GM18519 (cell line): ENCODE results near the gene SAT2.
"Not testable (repeated sequence)": the region's sequence is repeated elsewhere in the genome, so short reads cannot be mapped to it uniquely, and the experiment has no call there.

ENCODE experiments used
- ATAC-seq: cut with Tn5 transposase; IDR thresholded peaks from one replicate; pipeline ENCODE4 v1.9.1; 2021; ENCODE audit warnings: mild to moderate bottlenecking, moderate library complexity; ENCODE audit not compliant: unreplicated experiment, low FRiP score

SAT2 gene

DNA sequence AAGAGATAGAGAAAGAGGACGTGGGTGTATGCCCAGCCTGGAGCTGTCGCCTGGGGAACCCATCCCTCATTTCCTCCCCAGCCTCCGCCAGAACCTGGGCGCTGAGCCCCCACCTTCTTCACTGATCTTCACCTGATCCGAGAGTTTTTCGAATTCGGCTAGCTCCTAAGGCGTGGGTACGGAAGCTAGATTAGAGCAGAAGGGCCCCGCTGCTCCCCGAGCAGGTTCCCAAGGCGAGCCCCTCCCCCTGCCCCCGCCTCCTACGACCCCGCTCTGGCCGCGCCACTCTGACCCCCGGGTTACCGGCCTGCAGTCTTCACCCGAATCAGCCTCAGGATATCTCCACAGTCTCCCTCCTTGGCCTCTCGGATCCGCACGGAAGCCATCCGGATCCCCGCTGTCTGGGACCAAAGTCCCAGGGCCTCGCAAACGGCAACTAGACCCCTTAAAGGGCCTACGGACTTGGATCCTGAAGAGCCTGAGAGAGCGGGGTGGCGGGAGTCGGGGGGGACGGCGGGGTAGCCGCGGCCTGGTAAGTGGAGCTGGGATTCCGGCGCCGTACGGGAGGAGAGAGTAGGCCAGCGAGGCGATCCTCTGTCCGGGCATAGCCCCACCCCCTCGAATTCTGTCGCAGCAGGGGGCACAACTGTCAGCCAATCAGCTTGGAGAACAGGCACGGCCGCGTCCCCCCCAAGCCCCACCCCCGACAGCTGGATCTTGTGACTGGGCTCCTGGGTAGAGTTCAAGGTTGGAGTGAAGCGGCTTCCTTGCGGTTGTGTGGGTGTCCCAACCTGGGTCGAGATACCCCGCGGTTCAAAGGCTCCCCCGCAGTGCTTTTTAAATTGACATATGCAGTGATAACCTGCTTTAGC is at the start of gene SAT2:
SAT2 (minus strand) TSS at position 572 of the 872 bp plus-strand sequence; CDS start at position 386, 186 bp downstream.
- no peak for ATAC-seq

DNA sequence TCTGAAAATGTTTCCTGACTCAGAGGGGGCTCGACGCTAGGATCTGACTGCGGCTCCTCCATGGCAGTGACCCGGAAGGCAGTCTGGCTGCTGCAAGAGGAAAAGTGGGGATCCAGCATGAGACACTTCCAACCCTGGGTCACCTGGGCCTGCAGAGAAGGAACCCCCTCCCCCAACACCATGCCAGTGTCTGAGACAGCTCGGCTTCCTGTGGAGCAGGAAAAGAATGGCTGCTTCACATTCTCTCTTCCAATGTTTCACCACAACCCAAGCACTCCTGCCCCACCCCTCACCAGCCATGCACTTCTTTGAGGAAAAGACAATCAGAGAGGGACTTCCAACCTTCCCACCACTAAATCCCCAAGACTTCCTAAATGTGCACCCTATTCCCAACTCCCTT is 48.9 kb upstream of the SAT2 start:
- ATAC-seq = no peak

GRCh38 chr17:7674934-7675333 is 47.3 kb upstream of the SAT2 start:
- ATAC-seq = no peak

DNA sequence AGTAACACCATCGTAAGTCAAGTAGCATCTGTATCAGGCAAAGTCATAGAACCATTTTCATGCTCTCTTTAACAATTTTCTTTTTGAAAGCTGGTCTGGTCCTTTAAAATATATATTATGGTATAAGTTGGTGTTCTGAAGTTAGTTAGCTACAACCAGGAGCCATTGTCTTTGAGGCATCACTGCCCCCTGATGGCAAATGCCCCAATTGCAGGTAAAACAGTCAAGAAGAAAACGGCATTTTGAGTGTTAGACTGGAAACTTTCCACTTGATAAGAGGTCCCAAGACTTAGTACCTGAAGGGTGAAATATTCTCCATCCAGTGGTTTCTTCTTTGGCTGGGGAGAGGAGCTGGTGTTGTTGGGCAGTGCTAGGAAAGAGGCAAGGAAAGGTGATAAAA is 45.6 kb upstream of the SAT2 start:
- ATAC-seq = no peak

GRCh38 chr17:7668482-7668881 is 40.9 kb upstream of the SAT2 start:
- ATAC-seq = no peak

DNA sequence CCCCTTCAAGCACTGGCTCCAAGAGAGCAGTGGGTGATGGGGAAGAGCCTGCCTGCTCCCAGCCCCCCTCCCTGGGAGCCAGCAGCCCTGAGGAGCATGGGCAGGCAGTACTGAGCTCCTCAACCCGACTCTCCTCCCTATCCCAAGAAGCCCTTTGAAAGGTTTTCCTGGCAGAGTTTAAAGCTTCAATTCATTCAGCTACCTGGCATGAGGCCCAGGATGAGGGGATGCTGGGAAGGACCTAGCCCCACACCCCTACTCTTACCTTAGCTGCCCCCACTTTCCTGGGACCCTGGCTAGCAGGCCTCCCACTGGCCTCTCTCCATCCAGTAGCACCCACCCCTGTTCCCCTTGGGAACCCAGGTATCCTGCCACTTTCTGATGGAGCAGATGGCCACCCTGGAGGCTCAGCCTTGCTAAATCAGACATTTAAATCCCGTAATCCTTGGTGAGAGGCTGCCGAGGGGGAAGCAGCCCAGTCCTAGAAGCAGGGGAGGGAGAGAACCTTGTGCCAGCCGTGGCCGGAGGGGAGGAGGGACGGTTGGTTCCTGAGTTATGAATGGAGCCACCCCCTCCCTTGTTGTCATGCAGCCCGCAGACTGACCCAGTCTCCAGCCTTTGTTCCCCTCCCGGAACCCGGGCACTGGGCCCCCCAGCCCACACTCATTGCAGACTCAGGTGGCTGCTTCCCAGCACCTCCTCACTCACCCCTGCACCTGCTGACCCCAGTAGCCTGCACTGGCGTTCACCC is 40.2 kb upstream of the SAT2 start:
- ATAC-seq = no peak

DNA sequence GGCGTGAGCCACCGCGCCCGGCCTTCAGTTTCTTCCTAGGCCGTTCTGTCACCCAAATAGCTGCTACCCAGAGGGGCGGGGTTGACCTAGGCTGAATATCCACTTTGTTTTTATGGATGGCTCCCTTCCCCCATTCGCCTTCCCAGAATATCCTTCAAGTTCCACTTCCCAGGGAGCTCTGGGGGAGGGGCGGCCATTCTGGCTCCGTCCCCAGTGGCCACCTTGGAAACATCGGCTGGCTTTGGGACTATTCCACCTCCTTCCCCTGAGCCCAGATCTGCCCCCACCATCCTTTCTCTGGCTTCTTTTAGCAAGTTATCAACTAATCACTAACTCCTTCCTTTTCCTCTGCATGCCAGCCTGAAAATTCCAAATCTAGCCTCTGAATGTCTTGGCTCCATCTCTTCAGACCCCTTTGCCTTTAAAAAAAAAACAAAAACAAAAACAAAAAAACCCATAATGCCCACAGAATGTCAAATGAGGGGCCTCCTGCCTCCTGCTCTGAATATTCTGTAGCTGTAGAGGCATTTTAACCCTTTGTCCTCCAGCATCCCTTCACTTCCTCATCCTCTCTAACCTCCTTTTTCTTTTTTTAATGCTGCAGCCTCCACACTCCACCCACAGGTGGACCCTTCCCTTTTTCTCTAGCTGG is 29.5 kb upstream of the SAT2 start:
- no peak for ATAC-seq

GRCh38 chr17:7655541-7655840 is 27.9 kb upstream of the SAT2 start:
- no peak for ATAC-seq

GRCh38 chr17:7654832-7655540 is 27.4 kb upstream of the SAT2 start:
- ATAC-seq = no peak

- no peak for ATAC-seq
Observed at GRCh38 chr17:7652388-7653356, 25.1 kb upstream of the SAT2 start.

DNA sequence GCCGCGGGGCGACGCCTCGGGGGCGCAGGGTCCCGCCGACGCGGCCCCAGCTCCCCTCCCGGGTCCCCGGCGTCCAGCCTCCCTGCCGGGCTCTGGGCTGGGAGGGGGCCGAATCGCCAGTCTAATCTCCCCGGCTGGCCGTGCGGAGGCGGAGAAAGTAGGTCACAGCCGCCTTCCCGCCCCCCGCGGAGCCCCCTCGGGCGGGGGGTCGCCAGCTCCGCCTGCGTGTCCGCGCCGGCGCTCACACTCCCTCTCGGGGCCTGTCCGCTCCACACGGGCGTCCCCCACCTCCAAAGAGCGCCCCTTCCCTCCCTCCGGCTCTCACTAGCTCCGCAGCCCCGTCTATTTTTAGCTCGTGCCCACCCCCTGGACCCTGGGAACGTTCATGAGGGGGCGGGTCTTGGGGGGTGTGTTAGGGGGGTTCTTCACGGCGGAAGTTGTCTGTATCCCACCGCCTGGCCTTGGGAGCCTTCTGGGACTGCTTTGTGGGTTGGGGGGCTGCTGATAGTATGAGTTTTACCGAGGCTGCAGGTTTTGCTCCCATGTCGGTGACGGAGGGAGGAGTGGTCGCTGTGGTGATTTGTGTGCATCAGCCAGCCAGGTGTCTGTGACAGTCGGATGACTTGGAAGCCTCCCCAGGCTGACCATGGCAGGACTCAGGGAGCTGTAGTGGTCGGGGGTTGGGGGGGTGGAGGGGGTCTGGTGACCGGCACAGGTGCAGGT is 24.2 kb upstream of the SAT2 start:
- ATAC-seq = no peak

GRCh38 chr17:7651097-7651664 is 23.6 kb upstream of the SAT2 start:
- no peak for ATAC-seq

GRCh38 chr17:7650509-7651096 is 23.0 kb upstream of the SAT2 start, which contains the start of gene ATP1B2:
Gene ATP1B2 (plus strand): TSS chr17:7650926. CDS start chr17:7651519, 593 bp downstream.
- no peak for ATAC-seq

DNA sequence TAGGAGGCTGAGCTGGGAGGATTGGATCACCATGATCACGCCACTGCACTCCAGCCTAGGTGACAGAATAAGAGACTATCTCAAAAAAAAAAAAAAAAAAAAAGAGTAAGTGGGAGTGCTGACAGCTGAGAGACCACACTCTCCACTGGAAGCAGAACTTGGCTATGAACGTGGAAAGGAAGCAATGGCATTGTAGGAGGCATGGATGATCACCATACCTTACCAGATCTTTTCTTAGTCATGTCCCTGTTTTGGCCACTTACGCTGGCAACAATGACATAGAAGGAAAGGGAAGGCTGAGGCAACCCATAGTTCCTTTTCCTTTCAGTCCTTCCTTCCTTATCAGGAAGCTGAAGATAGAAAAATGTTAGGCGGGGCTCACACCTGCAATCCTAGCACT is 19.4 kb upstream of the SAT2 start:
- ATAC-seq = no peak

GRCh38 chr17:7646457-7646856 is 18.8 kb upstream of the SAT2 start:
- ATAC-seq = no peak

DNA sequence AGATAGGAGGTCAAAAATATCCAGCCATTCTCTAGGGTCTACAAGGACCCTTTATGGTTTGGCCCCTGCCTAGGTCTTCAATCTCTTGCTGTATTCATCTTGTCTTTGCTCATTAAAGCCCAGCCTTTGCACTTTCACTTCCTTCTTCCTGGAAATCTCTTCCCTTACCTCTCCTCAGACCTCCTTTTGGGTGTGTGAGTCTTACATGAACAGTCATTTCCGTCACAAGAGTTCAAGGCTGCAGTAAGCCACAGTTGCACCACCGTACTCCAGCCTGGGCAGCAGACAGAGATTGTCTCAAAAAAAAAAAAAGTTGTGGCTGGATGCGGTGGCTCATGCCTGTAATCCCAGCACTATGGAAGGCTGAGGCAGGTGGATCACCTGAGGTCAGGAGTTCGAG is 17.2 kb upstream of the SAT2 start:
- no peak for ATAC-seq

DNA sequence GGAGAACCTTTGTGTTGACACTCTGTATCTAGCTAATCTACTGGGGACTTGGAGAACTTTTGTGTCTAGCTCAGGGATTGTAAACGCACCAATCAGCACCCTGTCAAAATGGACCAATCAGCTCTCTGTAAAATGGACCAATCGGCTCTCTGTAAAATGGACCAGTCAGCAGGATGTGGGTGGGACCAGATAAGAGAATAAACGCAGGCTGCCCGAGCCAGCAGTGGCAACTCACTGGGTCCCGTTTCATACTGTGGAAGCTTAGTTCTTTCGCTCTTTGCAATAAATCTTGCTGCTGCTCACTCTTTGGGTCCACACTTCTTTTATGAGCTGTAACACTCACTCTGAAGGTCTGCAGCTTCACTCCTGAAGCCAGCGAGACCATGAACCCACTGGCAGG is 14.0 kb upstream of the SAT2 start:
- not testable (repeated sequence) for ATAC-seq

- ATAC-seq = no peak
Observed at GRCh38 chr17:7640783-7641182, 13.2 kb upstream of the SAT2 start.
